Cardiac septum (tissue), 1 donor: ENCODE measurements around the gene OPCML. TPM values are rescaled to one million over a fixed set of nuclear protein-coding genes. Genes with fewer than 3 reads are reported as not detected.
"Not testable (repeated sequence)": the region's sequence is repeated elsewhere in the genome, so short reads cannot be mapped to it uniquely, and the experiment has no call there.

Experiments used
- DNase-seq: peaks from one replicate; pipeline ENCODE4 v3.0.0-alpha.2; 2020; ENCODE audit warnings: low spot score
- intact Hi-C: fragments of 100-400 bp; cut with DNase I; formaldehyde crosslinking; loops from one replicate; pipeline ENCODE4 v1.14.0; 2022
- total RNA-seq: library from RNA; stranded (reverse); fragmentation: NEBNext Ultra II Directional; extraction: Animal tissue kit (Norgen Biotek cat#: 25700); gene quantifications from one replicate; pipeline ENCODE4 v1.2.1, GENCODE V29; 2021
- donor health status: DM: no; HTN: no; CAD: no.

The OPCML gene
- total RNA-seq, 1 donor from 2014 or later = 0.27 TPM

DNA sequence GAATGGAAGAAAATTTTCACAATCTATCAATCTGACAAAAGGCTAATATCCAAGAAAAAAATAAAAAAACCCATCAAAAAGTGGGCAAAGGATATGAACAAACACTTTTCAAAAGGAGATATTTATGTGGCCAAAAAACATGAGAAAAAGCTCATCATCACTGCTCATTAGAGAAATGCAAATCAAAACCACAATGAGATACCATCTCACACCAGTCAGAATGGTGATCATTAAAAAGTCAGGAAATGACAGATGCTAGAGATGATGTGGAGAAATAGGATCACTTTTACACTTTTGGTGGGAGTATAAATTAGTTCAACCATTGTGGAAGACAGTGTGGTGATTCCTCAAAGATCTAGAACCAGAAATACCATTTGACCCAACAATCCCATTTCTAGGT is 1162.2 kb downstream of the OPCML start:
- intact Hi-C loops, DNase-seq: not testable (repeated sequence)

DNA sequence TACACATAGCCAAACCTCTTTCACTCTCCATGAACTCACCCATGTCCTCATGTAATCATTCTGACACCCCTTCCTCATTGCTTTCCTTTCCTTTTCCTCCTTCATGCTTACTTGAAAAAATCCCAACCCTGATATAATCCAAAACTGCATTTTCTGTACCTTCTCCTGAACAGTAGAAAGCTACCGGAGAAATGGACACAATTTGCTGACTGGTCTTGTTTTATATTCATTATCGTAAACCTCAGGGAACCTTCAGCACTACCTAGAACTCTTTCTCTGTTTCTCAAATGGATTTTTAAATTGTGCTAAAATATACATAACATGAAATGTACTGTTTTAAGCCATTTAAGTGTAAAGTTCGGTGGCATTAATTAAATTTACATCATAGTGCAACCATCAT is 1165.0 kb downstream of the OPCML start:
- DNase-seq = no peak
- intact Hi-C loops = no loop called here

DNA sequence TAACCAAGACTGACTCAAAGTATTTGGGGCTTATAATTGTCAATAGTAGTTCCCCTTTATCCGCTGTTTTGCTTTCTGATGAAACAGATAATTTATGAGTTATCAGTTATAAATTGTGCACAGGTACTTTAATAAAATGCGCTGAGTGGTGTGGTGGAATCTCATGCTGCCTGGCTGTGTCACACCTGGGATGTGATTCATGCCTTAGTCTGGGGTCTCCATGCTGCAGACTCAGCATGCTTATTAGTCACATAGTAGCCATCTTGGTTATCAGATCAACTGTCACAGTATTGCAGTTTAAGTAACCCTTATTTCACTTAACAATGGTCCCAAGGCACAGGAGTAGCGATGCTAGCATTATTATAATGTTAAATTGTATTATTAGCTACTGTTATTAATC is 1166.7 kb downstream of the OPCML start:
- DNase-seq = no peak
- intact Hi-C loops = no loop called here
